SJSA1 (cell line): ENCODE results near the gene USP7. TPM values are rescaled to one million over a fixed set of nuclear protein-coding genes. Genes with fewer than 3 reads are reported as not detected.

ENCODE experiments used
- DNase-seq, 2 experiments: peaks; one replicate each; pipeline ENCODE4 v3.0.0-alpha.2; 2015 to 2020; ENCODE audit warnings: low spot score in 2 of 2, low read depth in 1 of 2
- H3K27ac ChIP-seq: fragments of 250-450 bp; sonication (Bioruptor Pico); 2 replicates; pipeline ENCODE4 v1.5.1; 2020; ENCODE audit warnings: mild to moderate bottlenecking, moderate library complexity
- H3K27me3 ChIP-seq: fragments of 250-450 bp; sonication (Bioruptor Pico); replicated peaks from 2 replicates; pipeline ENCODE4 v1.5.1; 2020; ENCODE audit warnings: mild to moderate bottlenecking, moderate library complexity
- H3K36me3 ChIP-seq: fragments of 250-450 bp; sonication (Bioruptor Pico); 2 replicates; pipeline ENCODE4 v1.5.1; 2020; ENCODE audit warnings: mild to moderate bottlenecking
- H3K4me1 ChIP-seq: fragments of 250-450 bp; sonication (Bioruptor Pico); replicated peaks from 2 replicates; pipeline ENCODE4 v1.6.1; 2021; ENCODE audit warnings: mild to moderate bottlenecking
- H3K4me3 ChIP-seq: fragments of 250-450 bp; sonication (Bioruptor Pico); 2 replicates; pipeline ENCODE4 v1.5.1; 2020; ENCODE audit warnings: mild to moderate bottlenecking
- H3K9me3 ChIP-seq: fragments of 250-450 bp; sonication (Bioruptor Pico); replicated peaks from 2 replicates; pipeline ENCODE4 v1.5.1; 2020; ENCODE audit warnings: mild to moderate bottlenecking
- total RNA-seq: library from RNA; depleted of rRNA; stranded (reverse); fragments of >200 nt; shearing (Covaris generic); gene quantifications from 2 replicates; pipeline ENCODE4 v1.2.3, GENCODE V29; 2014

Gene USP7
- total RNA-seq, 1 experiment from 2014 or later = 51.5 TPM

GRCh38 chr16:8966817-8967131 lies 3.1 kb upstream of the USP7 start:
- Histone ChIP-seq H3K4me3 (no peak overlapping the region), H3K27me3 (no peaks in the 10 kb centered on the region), H3K9me3 (no peaks in the 10 kb centered on the region), H3K4me1 (peaks cover 15% of the 10 kb centered on the region), H3K27ac (no peak overlapping the region), H3K36me3 (peaks cover 12% of the 10 kb centered on the region; the same call in 1 of the 2 replicates)
- DNase-seq = no peak

GRCh38 chr16:8964462-8964861 lies 756 bp upstream of the USP7 start:
- H3K4me1 ChIP-seq = peaks cover 33% of the 10 kb centered on the region
- H3K27ac ChIP-seq = no peak overlapping the region
- H3K4me3 ChIP-seq = peak overlapping the region; percentile 92

GRCh38 chr16:8963010-8963820 lies 491 bp downstream of the USP7 start:
- no peaks in the 10 kb centered on the region for H3K9me3 ChIP-seq
- H3K4me3 ChIP-seq = peak overlapping the region; percentile 92
- H3K36me3 ChIP-seq = peaks cover 15% of the 10 kb centered on the region; the same call in 1 of the 2 replicates
- no peak for DNase-seq
- no peaks in the 10 kb centered on the region for H3K27me3 ChIP-seq
- no peak overlapping the region for H3K27ac ChIP-seq
- peaks cover 46% of the 10 kb centered on the region for H3K4me1 ChIP-seq

More at GRCh38 chr16:8964462-8964861, 756 bp upstream of the USP7 start:
- Histone ChIP-seq H3K36me3 (peaks cover 15% of the 10 kb centered on the region; the same call in 1 of the 2 replicates), H3K27me3 (no peaks in the 10 kb centered on the region), H3K9me3 (no peaks in the 10 kb centered on the region)
- no peak for DNase-seq

- no peaks in the 10 kb centered on the region for H3K27me3 ChIP-seq
- peak overlapping the region; percentile 92 for H3K4me3 ChIP-seq
- no peak overlapping the region for H3K27ac ChIP-seq
- H3K4me1 ChIP-seq = peaks cover 52% of the 10 kb centered on the region
- H3K9me3 ChIP-seq = no peaks in the 10 kb centered on the region
- no peak for DNase-seq
- peaks cover 15% of the 10 kb centered on the region; the same call in 1 of the 2 replicates for H3K36me3 ChIP-seq
Measured at GRCh38 chr16:8962393-8963009, 1.2 kb downstream of the USP7 start.

- peaks cover 55% of the 10 kb centered on the region for H3K4me1 ChIP-seq
- H3K4me3 ChIP-seq = peak overlapping the region; percentile 92
- H3K9me3 ChIP-seq = no peaks in the 10 kb centered on the region
- DNase-seq = no peak
- H3K27ac ChIP-seq = no peak overlapping the region
- H3K36me3 ChIP-seq = peaks cover 15% of the 10 kb centered on the region; the same call in 1 of the 2 replicates
- H3K27me3 ChIP-seq = no peaks in the 10 kb centered on the region
Measured at GRCh38 chr16:8961811-8962390, 1.8 kb downstream of the USP7 start.

- Histone ChIP-seq H3K27me3 (no peaks in the 10 kb centered on the region), H3K4me3 (no peak overlapping the region), H3K9me3 (no peaks in the 10 kb centered on the region), H3K4me1 (peaks cover 57% of the 10 kb centered on the region), H3K27ac (no peak overlapping the region), H3K36me3 (peaks cover 15% of the 10 kb centered on the region; the same call in 1 of the 2 replicates)
- DNase-seq = no peak
Measured at GRCh38 chr16:8960788-8961109, 3.0 kb downstream of the USP7 start.

GRCh38 chr16:8959921-8960787 lies 3.6 kb downstream of the USP7 start:
- Histone ChIP-seq H3K4me1 (peaks cover 57% of the 10 kb centered on the region), H3K27me3 (no peaks in the 10 kb centered on the region), H3K9me3 (no peaks in the 10 kb centered on the region), H3K36me3 (peaks cover 15% of the 10 kb centered on the region; the same call in 1 of the 2 replicates), H3K27ac (no peak overlapping the region), H3K4me3 (no peak overlapping the region)
- no peak for DNase-seq

- peaks cover 52% of the 10 kb centered on the region for H3K4me1 ChIP-seq
- no peaks in the 10 kb centered on the region for H3K9me3 ChIP-seq
- no peak overlapping the region for H3K4me3 ChIP-seq
Measured at GRCh38 chr16:8958344-8959167, 5.2 kb downstream of the USP7 start.

GRCh38 chr16:8957509-8958157 lies 6.1 kb downstream of the USP7 start:
- Histone ChIP-seq H3K36me3 (peaks cover 11% of the 10 kb centered on the region; the same call in 1 of the 2 replicates), H3K27ac (no peak overlapping the region), H3K27me3 (no peaks in the 10 kb centered on the region), H3K9me3 (no peaks in the 10 kb centered on the region), H3K4me3 (no peak overlapping the region), H3K4me1 (peaks cover 50% of the 10 kb centered on the region)
- DNase-seq = no peak

More at GRCh38 chr16:8958344-8959167, 5.2 kb downstream of the USP7 start:
- no peak overlapping the region for H3K27ac ChIP-seq
- DNase-seq = peak; percentile 47 to 75
- peaks cover 15% of the 10 kb centered on the region; the same call in 1 of the 2 replicates for H3K36me3 ChIP-seq
- no peaks in the 10 kb centered on the region for H3K27me3 ChIP-seq

- Histone ChIP-seq H3K36me3 (peaks cover 5% of the 10 kb centered on the region; the same call in 1 of the 2 replicates), H3K4me3 (no peak overlapping the region), H3K27ac (no peak overlapping the region), H3K4me1 (peaks cover 47% of the 10 kb centered on the region), H3K27me3 (no peaks in the 10 kb centered on the region), H3K9me3 (no peaks in the 10 kb centered on the region)
- DNase-seq = no peak
Measured at GRCh38 chr16:8957063-8957397, 6.7 kb downstream of the USP7 start.

- Histone ChIP-seq H3K27me3 (no peaks in the 10 kb centered on the region), H3K4me1 (peaks cover 43% of the 10 kb centered on the region), H3K4me3 (no peak overlapping the region), H3K9me3 (no peaks in the 10 kb centered on the region), H3K27ac (no peak overlapping the region), H3K36me3 (peaks cover under 1% of the 10 kb centered on the region; the same call in 1 of the 2 replicates)
- no peak for DNase-seq
Measured at GRCh38 chr16:8956265-8957062, 7.2 kb downstream of the USP7 start.

- H3K27ac ChIP-seq = no peak overlapping the region
- no peak for DNase-seq
- H3K36me3 ChIP-seq = no peaks in the 10 kb centered on the region; the same call in 1 of the 2 replicates
- H3K27me3 ChIP-seq = no peaks in the 10 kb centered on the region
- peaks cover 45% of the 10 kb centered on the region for H3K4me1 ChIP-seq
- H3K9me3 ChIP-seq = no peaks in the 10 kb centered on the region
- H3K4me3 ChIP-seq = no peak overlapping the region
Measured at GRCh38 chr16:8955828-8956227, 7.9 kb downstream of the USP7 start.
